ENCODE results near the gene HOXC11. TPM values are rescaled to one million over a fixed set of nuclear protein-coding genes. Genes with fewer than 3 reads are reported as not detected.
A peak's percentile ranks its signal among the peaks of the same experiment; 100 is the strongest.

The HOXC11 gene
- total RNA-seq, 1 donor from 2014 or later = not detected

GRCh38 chr12:53997204-53998109, 24.5 kb downstream of the HOXC11 start:
- no peak for DNase-seq (ENCODE audit: low read depth, low spot score)

- DNase-seq (ENCODE audit: low read depth, low spot score) = no peak
Observed at GRCh38 chr12:53998110-53998899, 25.4 kb downstream of the HOXC11 start.

GRCh38 chr12:53998900-53999236, 25.9 kb downstream of the HOXC11 start:
- DNase-seq (ENCODE audit: low read depth, low spot score) = no peak

- DNase-seq (ENCODE audit: low read depth, low spot score) = no peak
Observed at GRCh38 chr12:53999559-54000115, 26.7 kb downstream of the HOXC11 start.

- no peak for DNase-seq (ENCODE audit: low read depth, low spot score)
Observed at GRCh38 chr12:54000116-54001114, 27.5 kb downstream of the HOXC11 start, which contains the start of gene HOXC9. Gene HOXC9 (plus strand): TSS chr12:54000161. CDS start chr12:54000189, 28 bp downstream.

- no peak for DNase-seq (ENCODE audit: low read depth, low spot score)
Observed at GRCh38 chr12:54001283-54002187, 28.6 kb downstream of the HOXC11 start.

- no peak for DNase-seq (ENCODE audit: low read depth, low spot score)
Observed at GRCh38 chr12:54002278-54002914, 29.5 kb downstream of the HOXC11 start.

GRCh38 chr12:54002915-54003389, 30.0 kb downstream of the HOXC11 start:
- no peak for DNase-seq (ENCODE audit: low read depth, low spot score)

GRCh38 chr12:54003625-54004024, 30.7 kb downstream of the HOXC11 start:
- DNase-seq (ENCODE audit: low read depth, low spot score) = no peak

GRCh38 chr12:54004063-54004840, 31.3 kb downstream of the HOXC11 start:
- DNase-seq (ENCODE audit: low read depth, low spot score) = no peak

- no peak for DNase-seq (ENCODE audit: low read depth, low spot score)
Observed at GRCh38 chr12:54004841-54005530, 32.1 kb downstream of the HOXC11 start.

- no peak for DNase-seq (ENCODE audit: low read depth, low spot score)
Observed at GRCh38 chr12:54005531-54005852, 32.6 kb downstream of the HOXC11 start.

GRCh38 chr12:54005853-54006558, 33.1 kb downstream of the HOXC11 start:
- DNase-seq (ENCODE audit: low read depth, low spot score) = peak; percentile 19

GRCh38 chr12:54006559-54007220, 33.8 kb downstream of the HOXC11 start:
- no peak for DNase-seq (ENCODE audit: low read depth, low spot score)

GRCh38 chr12:54007538-54008259, 34.8 kb downstream of the HOXC11 start:
- no peak for DNase-seq (ENCODE audit: low read depth, low spot score)

GRCh38 chr12:54008260-54008552, 35.3 kb downstream of the HOXC11 start:
- no peak for DNase-seq (ENCODE audit: low read depth, low spot score)

Measured in pulmonary artery endothelial cell (primary cell).